Sigmoid colon (tissue), 4 donors: Measurements from ENCODE around the gene ARPC5.

ENCODE experiments used
- CTCF ChIP-seq, 4 experiments: fragments of 450-650 bp in 3 of 4; fragments of 200-600 bp in 1 of 4; IDR thresholded peaks; one replicate each; pipeline ENCODE4 v1.5.1; 2016 to 2019; ENCODE audit warnings: antibody characterized with exemption in 4 of 4, mild to moderate bottlenecking in 3 of 4, moderate library complexity in 2 of 4
- EP300 ChIP-seq, 4 donors: sonication (generic); formaldehyde crosslinking; IDR thresholded peaks; one replicate each; pipeline ENCODE4 v1.6.1; 2017; ENCODE audit warnings: antibody characterized with exemption in 4 of 4
- POLR2A ChIP-seq, 2 donors: fragments of 450-650 bp; IDR thresholded peaks; one replicate each; pipeline ENCODE4 v1.6.1; 2016; ENCODE audit warnings: antibody characterized with exemption in 2 of 2, mild to moderate bottlenecking in 2 of 2, moderate library complexity in 2 of 2

GRCh38 chr1:183638649-183639387 is 3.2 kb upstream of the ARPC5 start:
- TF ChIP-seq CTCF (IDR thresholded peaks at IDR 0.05) (no peak), EP300 (IDR thresholded peaks at IDR 0.05) (no peak), POLR2A (IDR thresholded peaks at IDR 0.05) (no peak)
